SJCRH30 (cell line): Measurements from ENCODE around the gene BMI1. TPM values are rescaled to one million over a fixed set of nuclear protein-coding genes. Genes with fewer than 3 reads are reported as not detected.

ENCODE experiments used
- DNase-seq, 2 experiments: peaks; one replicate each; pipeline ENCODE4 v3.0.0-alpha.2; 2015 to 2020
- H3K27ac ChIP-seq: fragments of 250-450 bp; sonication (Bioruptor Pico); 2 replicates; pipeline ENCODE4 v1.5.1; 2020; ENCODE audit warnings: mild to moderate bottlenecking, moderate library complexity
- H3K27me3 ChIP-seq: fragments of 250-450 bp; sonication (Bioruptor Pico); 2 replicates; pipeline ENCODE4 v1.5.1; 2020; ENCODE audit warnings: mild to moderate bottlenecking, moderate library complexity
- H3K36me3 ChIP-seq: fragments of 250-450 bp; sonication (Bioruptor Pico); 2 replicates; pipeline ENCODE4 v1.5.1; 2020; ENCODE audit warnings: mild to moderate bottlenecking, moderate library complexity
- H3K4me1 ChIP-seq: fragments of 250-450 bp; sonication (Bioruptor Pico); 2 replicates; pipeline ENCODE4 v1.5.1; 2020; ENCODE audit warnings: mild to moderate bottlenecking, moderate library complexity
- H3K4me3 ChIP-seq: fragments of 250-450 bp; sonication (Bioruptor Pico); 2 replicates; pipeline ENCODE4 v1.5.1; 2020; ENCODE audit warnings: mild to moderate bottlenecking, moderate library complexity
- H3K9me3 ChIP-seq: fragments of 250-450 bp; sonication (Bioruptor Pico); replicated peaks from 2 replicates; pipeline ENCODE4 v1.5.1; 2020; ENCODE audit warnings: mild to moderate bottlenecking, moderate library complexity
- total RNA-seq: library from RNA; depleted of rRNA; stranded (reverse); fragments of >200 nt; shearing (Covaris generic); gene quantifications from 2 replicates; pipeline ENCODE4 v1.2.3, GENCODE V29; 2014

The BMI1 gene
- total RNA-seq, 1 experiment from 2014 or later: 103 TPM

DNA sequence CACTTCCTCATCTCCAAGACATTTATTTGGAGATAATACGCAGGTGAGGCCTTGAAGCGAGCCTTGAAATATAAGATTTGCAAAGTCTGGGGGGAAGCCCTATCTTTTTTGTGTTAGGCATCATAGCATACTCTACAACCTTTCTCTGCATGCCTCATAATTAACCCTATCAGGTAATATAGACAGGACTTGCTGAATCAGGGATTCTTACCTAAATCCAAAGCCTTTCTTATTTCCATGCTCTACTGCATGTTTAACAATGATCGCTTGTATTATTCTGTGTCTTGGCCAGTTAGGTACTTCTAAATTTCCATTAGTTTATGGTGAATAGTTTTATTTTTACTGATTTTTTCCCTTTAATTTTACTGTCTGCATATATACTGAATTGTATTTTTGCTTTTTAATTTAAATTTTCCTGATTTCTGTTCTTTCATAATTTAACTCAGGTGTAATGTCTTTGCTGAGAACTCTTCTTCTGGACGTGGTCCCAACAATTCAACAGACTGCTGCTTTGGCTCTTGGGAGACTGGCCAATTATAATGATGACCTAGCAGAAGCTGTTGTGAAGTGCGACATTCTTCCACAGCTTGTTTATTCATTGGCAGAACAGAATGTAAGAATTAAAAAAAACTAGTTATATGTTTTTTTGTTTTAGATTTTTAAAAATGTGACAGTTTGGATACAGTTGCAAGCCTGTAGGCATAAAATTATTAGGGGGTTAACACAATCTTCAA, 43.7 kb downstream of the BMI1 start:
- Histone ChIP-seq H3K4me1 (no peaks in the 10 kb centered on the region), H3K9me3 (no peaks in the 10 kb centered on the region), H3K27me3 (no peaks in the 10 kb centered on the region), H3K36me3 (no peaks in the 10 kb centered on the region), H3K27ac (no peak overlapping the region), H3K4me3 (no peak overlapping the region)
- DNase-seq: no peak

DNA sequence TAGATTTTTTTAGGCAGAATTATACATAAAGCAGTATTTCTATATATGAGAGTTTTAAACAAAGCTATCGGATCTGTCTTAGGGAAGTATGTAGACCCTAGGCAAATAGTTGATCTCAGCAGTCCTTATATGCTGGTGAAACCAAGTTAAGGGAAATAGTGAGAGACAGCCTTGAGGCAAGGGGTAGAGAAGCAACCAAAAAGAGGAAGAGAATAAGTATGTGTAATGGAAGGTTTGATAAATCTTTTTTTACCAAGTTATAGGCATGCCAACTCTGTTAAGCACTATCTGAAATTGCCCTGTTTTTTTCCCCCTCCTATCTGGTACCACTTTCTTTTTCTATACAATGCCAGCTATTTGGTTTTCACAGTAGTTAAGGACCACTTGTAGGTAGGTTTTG, 44.3 kb downstream of the BMI1 start:
- no peaks in the 10 kb centered on the region for H3K9me3 ChIP-seq
- H3K4me3 ChIP-seq: no peak overlapping the region
- no peaks in the 10 kb centered on the region for H3K4me1 ChIP-seq
- no peak for DNase-seq
- H3K27ac ChIP-seq: no peak overlapping the region
- no peaks in the 10 kb centered on the region for H3K27me3 ChIP-seq
- H3K36me3 ChIP-seq: no peaks in the 10 kb centered on the region

DNA sequence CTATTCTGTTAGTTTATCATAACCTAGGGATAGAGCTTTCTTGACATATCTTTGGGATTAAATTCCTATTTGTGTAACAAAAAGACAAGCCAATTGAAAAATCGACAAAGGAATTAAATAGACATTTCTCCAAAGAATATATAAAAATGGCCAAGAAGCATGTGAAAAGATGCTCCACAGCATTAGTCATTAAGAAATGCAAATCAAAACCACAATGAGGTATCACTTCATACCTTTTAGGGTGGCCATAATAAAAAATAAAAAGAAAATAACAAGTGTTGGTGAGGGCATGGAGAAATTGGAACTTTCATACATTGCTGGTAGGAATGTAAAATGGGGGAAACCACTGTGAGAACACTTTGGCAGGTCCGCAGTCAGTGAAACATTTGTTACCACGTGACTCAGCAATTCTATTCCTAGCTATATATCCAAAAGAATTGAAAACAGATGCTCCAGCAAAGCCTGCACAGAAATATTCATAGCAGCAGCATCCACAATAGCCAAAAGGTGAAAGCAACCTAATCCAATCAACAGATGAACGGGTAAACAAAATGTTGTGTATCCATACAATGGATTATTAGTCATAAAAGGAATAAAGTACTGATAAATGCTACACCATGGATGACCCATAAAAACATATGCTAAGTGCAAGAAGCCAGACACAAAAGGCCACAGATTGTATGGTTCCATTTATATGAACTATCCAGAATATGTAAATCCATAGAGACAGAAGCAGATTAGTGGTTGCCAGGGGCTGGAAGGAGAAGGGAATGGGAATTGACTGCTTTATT, 44.9 kb downstream of the BMI1 start:
- Histone ChIP-seq H3K27me3 (no peaks in the 10 kb centered on the region; the same call in 1 of the 2 replicates), H3K9me3 (no peaks in the 10 kb centered on the region), H3K4me3 (no peak overlapping the region), H3K36me3 (no peaks in the 10 kb centered on the region), H3K27ac (no peak overlapping the region), H3K4me1 (no peaks in the 10 kb centered on the region)
- DNase-seq: no peak

DNA sequence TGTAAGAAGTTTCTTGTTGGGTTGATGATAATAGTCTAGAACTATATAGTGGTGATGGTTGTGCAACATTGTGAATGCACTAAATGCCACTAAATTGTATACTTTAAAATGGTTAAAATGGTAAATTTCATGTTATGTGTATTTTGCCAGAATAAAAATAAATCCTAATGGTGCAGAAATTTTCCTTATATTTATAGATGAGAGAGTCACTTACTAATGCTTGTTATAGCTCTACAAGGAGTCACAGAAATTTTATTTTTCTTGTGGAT, 45.5 kb downstream of the BMI1 start:
- no peaks in the 10 kb centered on the region for H3K9me3 ChIP-seq
- H3K36me3 ChIP-seq: no peaks in the 10 kb centered on the region
- H3K4me1 ChIP-seq: no peaks in the 10 kb centered on the region
- no peaks in the 10 kb centered on the region; the same call in 1 of the 2 replicates for H3K27me3 ChIP-seq
- H3K4me3 ChIP-seq: no peak overlapping the region
- no peak overlapping the region for H3K27ac ChIP-seq
- no peak for DNase-seq

DNA sequence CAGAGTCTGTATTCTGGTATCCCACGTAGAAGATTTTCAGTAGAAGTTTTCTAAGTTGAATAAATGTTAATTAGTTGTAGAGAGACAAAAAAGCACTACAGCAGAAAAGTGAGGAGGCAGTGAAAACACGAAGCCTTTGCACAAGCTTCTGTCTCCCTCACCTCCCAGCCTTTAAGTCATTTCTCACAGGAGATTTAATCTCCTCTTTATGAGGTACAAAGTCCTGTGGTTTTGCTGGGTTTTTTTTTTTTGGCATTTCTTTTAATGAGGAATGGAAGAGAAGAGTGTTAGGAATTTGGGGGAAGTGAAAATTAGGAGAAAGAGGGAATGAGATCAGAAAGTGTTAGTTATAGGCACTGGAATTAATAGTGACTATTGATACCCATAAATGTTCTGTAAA, 45.9 kb downstream of the BMI1 start:
- Histone ChIP-seq H3K27ac (no peak overlapping the region), H3K27me3 (no peaks in the 10 kb centered on the region; the same call in 1 of the 2 replicates), H3K36me3 (no peaks in the 10 kb centered on the region), H3K4me1 (no peaks in the 10 kb centered on the region), H3K4me3 (no peak overlapping the region), H3K9me3 (no peaks in the 10 kb centered on the region)
- no peak for DNase-seq

DNA sequence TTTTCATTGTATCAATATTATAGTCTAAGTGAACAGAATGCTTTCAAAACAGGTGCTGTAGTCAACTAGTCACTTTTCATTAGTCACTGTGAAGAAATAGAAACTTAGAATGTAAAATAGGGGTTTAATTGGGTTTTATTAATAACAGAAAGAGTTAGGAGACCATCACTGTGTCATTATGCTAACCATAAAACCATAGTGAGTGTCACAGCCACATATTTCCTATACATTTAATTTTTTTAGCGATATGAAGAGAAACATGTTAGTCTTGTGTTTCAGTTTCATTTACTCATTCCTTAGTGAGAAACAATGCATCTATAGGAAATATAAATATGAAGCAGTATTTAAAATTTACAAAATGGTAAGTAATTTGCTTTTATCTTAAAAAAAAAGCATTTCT, 46.6 kb downstream of the BMI1 start:
- Histone ChIP-seq H3K4me3 (no peak overlapping the region), H3K36me3 (no peaks in the 10 kb centered on the region), H3K9me3 (no peaks in the 10 kb centered on the region), H3K27me3 (no peaks in the 10 kb centered on the region; the same call in 1 of the 2 replicates), H3K4me1 (no peaks in the 10 kb centered on the region), H3K27ac (no peak overlapping the region)
- DNase-seq: no peak

DNA sequence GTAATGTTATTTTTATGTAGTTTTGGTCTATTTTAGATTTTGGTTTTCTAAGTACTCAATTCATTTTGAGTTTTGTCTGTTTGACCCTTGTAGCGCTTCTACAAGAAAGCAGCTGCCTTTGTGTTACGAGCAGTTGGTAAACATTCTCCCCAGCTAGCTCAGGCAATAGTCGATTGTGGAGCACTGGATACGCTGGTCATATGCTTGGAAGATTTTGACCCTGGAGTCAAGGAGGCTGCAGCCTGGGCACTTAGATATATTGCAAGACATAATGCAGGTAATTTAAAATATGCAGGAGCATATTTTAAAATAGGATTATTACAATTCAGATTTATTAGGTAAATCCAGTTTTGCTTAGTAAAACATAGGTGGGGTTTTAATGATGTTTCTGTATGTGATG, 47.5 kb downstream of the BMI1 start:
- DNase-seq: no peak
- Histone ChIP-seq H3K9me3 (no peaks in the 10 kb centered on the region), H3K4me3 (no peak overlapping the region), H3K4me1 (no peaks in the 10 kb centered on the region), H3K36me3 (no peaks in the 10 kb centered on the region), H3K27ac (no peak overlapping the region), H3K27me3 (no peaks in the 10 kb centered on the region; the same call in 1 of the 2 replicates)

DNA sequence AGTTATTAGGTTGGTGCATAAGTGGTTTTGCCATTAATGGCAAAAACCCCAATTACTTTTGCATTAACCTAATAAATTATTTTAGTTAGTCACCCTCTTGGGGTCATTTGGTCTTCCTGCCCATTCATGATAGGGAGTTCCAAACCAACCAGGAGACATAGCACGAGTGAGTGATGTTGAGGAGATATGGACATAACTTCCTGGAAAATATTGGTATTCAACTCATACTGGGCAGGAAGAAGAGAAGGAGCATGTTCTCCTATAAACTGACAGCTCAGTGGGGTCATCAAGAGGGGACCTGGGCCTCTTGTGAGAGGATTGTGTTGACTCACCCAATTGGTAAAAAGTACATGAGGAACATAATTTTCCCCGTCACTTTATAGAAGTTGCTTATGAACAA, 48.1 kb downstream of the BMI1 start:
- H3K9me3 ChIP-seq: no peaks in the 10 kb centered on the region
- no peaks in the 10 kb centered on the region; the same call in 1 of the 2 replicates for H3K27me3 ChIP-seq
- no peak for DNase-seq
- no peak overlapping the region for H3K4me3 ChIP-seq
- no peaks in the 10 kb centered on the region for H3K4me1 ChIP-seq
- H3K27ac ChIP-seq: no peak overlapping the region
- H3K36me3 ChIP-seq: no peaks in the 10 kb centered on the region

DNA sequence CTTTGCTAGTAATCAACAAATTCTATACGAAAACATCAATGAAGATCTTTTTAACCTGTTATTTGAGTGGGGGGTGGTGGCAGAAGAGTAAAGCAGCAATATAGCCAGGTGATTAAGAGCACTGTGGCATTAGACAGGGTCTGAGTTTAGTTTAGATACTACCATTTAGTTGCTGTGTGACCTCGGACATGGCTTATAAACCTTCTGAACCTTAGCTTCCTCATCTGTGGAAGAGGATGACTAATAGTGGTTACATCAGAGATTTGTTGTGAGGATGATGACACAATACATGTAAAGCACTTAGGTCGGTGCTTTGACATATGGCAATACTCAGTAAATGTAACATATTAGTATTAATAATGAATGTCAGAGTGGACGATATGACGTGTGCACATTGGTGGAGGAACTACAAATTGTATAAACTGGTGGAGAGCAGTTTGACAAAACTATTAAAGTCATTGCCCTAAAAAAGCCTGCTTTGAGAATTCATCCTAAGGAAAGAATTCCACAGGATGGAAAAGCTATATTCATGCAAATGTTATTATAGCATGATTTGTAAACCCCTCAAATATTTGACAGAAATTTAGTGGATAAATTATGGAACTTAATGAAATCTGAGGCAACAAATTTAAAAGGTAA, 48.7 kb downstream of the BMI1 start:
- DNase-seq: no peak
- Histone ChIP-seq H3K4me1 (no peaks in the 10 kb centered on the region), H3K27me3 (no peaks in the 10 kb centered on the region; the same call in 1 of the 2 replicates), H3K36me3 (no peaks in the 10 kb centered on the region), H3K9me3 (no peaks in the 10 kb centered on the region), H3K4me3 (no peak overlapping the region), H3K27ac (no peak overlapping the region)

DNA sequence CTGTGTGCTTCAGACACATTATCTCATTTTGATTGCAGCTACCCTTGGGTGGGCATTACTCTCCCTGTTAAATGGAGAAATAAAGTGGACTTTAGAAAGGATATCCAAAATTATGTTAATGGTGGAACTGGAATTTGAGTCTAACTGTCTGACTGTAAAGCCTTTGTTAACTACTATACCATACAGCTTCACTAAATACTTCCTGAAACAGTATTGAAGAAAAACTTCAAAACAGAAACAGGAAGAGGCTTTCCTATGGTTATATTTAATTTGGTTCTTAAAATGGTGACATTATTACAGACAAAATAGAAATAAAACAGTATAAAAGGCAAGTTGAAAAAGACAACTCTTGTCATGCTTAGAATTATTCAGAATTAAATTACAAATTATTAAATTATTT, 49.4 kb downstream of the BMI1 start:
- H3K27me3 ChIP-seq: no peaks in the 10 kb centered on the region; the same call in 1 of the 2 replicates
- H3K4me1 ChIP-seq: no peaks in the 10 kb centered on the region
- no peaks in the 10 kb centered on the region for H3K36me3 ChIP-seq
- H3K27ac ChIP-seq: no peak overlapping the region
- DNase-seq: no peak
- no peaks in the 10 kb centered on the region for H3K9me3 ChIP-seq
- no peak overlapping the region for H3K4me3 ChIP-seq

DNA sequence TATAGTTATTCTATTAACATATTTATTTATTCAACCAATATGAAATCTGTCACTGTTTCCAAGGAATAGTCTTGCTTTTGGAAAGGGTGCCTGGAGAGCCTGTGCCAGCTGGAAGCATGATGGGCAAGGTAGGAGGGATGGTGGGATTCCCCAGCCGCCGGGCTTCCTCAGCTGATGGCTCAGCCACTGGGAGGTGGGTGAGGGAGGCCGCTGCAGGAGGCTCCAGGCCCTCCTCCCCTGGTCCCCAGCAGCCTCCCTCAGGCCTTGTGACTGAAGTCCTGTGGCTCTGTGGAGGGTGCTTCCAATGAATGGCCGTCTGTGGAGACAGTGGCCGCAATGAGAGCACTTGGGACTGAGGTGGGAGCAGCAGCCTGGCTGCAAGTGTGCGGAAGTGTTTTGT, 51.4 kb downstream of the BMI1 start:
- Histone ChIP-seq H3K4me1 (no peaks in the 10 kb centered on the region), H3K4me3 (no peak overlapping the region), H3K27ac (no peak overlapping the region), H3K9me3 (no peaks in the 10 kb centered on the region), H3K27me3 (no peaks in the 10 kb centered on the region; the same call in 1 of the 2 replicates), H3K36me3 (no peaks in the 10 kb centered on the region)
- DNase-seq: no peak

DNA sequence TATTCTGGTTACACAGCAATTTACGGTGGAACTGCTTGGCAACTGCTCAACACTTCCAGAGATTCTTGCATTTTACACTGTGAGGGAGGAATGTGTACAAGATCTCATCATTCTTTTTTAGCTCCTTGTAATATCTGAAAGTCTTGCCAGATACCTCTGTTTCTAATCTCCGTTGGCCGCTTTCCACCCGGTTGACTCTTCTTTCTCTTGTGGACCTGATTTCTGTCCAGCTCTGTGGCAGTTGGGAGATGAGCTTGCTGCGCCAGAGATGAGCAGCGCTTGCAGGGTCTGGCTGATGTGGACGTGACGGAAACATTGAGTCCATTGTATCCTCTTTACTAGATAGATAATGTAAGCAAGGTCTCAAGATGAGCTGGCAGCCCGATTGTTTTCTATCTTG, 52.0 kb downstream of the BMI1 start:
- DNase-seq: no peak
- H3K4me3 ChIP-seq: no peak overlapping the region
- H3K27me3 ChIP-seq: no peaks in the 10 kb centered on the region; the same call in 1 of the 2 replicates
- H3K9me3 ChIP-seq: no peaks in the 10 kb centered on the region
- H3K27ac ChIP-seq: no peak overlapping the region
- H3K36me3 ChIP-seq: no peaks in the 10 kb centered on the region
- H3K4me1 ChIP-seq: no peaks in the 10 kb centered on the region

DNA sequence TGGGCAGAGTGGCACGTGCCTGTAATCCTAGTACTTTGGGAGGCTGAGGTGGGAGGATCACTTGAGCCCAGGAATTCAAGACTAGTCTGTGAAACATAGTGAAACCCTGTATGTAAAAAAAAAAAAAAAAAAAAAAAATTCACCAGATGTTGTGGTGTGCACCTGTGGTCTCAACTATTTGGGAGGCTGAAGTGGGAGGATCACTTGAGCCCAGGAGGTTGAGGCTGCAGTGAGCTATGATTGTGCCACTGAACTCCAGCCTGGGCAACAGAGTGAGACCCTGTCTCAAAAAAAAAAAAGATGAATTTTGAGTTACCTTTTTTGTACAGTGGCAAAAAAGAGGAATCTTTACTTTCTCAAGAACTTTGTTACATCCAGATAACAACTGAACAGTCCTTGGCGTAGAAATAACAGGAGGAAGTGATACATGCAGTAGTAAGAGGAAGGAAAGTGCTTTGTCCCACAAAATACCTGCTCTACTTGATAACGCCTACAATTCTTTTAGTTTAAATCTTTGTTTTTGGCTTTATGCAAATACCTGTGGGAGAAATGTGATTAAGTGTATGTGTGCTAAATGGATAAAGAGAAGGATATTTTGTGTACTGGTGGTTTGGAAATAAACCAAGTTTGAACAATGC, 53.7 kb downstream of the BMI1 start:
- H3K27ac ChIP-seq: no peak overlapping the region
- no peak overlapping the region for H3K4me3 ChIP-seq
- no peaks in the 10 kb centered on the region for H3K4me1 ChIP-seq
- no peaks in the 10 kb centered on the region; the same call in 1 of the 2 replicates for H3K27me3 ChIP-seq
- DNase-seq: no peak
- H3K9me3 ChIP-seq: no peaks in the 10 kb centered on the region
- no peaks in the 10 kb centered on the region for H3K36me3 ChIP-seq

DNA sequence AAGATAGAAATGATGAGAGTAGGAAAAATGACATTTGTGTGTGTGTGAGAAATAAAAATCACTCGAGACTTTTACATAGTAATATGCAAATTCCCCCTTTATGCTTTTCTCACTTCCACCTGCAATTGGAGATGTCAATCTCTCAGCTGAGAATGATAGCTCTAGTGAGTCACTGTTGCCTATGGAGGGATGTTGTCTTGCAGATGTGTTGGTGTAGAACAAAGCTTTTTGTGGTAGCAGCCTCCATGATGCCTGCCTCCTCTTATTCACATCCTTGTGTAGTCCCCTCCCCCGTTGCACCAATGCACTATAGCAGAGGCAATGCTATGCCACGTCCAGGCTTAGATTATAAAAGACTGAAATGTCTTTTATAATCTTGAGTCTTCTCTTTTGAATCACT, 58.2 kb downstream of the BMI1 start:
- H3K9me3 ChIP-seq: no peaks in the 10 kb centered on the region
- no peak for DNase-seq
- no peak overlapping the region for H3K27ac ChIP-seq
- no peak overlapping the region for H3K4me3 ChIP-seq
- H3K4me1 ChIP-seq: no peaks in the 10 kb centered on the region
- H3K36me3 ChIP-seq: no peaks in the 10 kb centered on the region
- no peaks in the 10 kb centered on the region for H3K27me3 ChIP-seq
